Gastroesophageal sphincter (tissue), 3 donors: ENCODE measurements around the gene FOXK2.

Source experiments
- CTCF ChIP-seq, 4 experiments: fragments of 200-600 bp in 2 of 4; fragments of 450-650 bp in 2 of 4; sonication (generic) in 1 of 4; IDR thresholded peaks; one replicate each; pipeline ENCODE4 v1.5.1; 2017 to 2019; ENCODE audit warnings: antibody characterized with exemption in 4 of 4, mild to moderate bottlenecking in 2 of 4, moderate library complexity in 2 of 4
- EP300 ChIP-seq: sonication (generic); formaldehyde crosslinking; IDR thresholded peaks from one replicate; pipeline ENCODE4 v1.6.1; 2017; ENCODE audit warnings: antibody characterized with exemption, mild to moderate bottlenecking
- POLR2A ChIP-seq, 2 donors: fragments of 450-650 bp; IDR thresholded peaks; one replicate each; pipeline ENCODE4 v1.6.1; 2017; ENCODE audit warnings: antibody characterized with exemption in 2 of 2, mild to moderate bottlenecking in 2 of 2, moderate library complexity in 1 of 2

- TF ChIP-seq CTCF (IDR thresholded peaks at IDR 0.05), result no peak
- no peak for TF ChIP-seq POLR2A (IDR thresholded peaks at IDR 0.05)
- no peak for TF ChIP-seq EP300
Measured at GRCh38 chr17:82615084-82616020, 95.8 kb downstream of the FOXK2 start.
